Measurements from ENCODE around the gene COIL.

COIL gene

GRCh38 chr17:56935461-56935860 is 25.4 kb downstream of the COIL start:
- no peak for DNase-seq (ENCODE audit: low read depth)

GRCh38 chr17:56934280-56934679 is 26.6 kb downstream of the COIL start:
- DNase-seq (ENCODE audit: low read depth) = no peak

DNA sequence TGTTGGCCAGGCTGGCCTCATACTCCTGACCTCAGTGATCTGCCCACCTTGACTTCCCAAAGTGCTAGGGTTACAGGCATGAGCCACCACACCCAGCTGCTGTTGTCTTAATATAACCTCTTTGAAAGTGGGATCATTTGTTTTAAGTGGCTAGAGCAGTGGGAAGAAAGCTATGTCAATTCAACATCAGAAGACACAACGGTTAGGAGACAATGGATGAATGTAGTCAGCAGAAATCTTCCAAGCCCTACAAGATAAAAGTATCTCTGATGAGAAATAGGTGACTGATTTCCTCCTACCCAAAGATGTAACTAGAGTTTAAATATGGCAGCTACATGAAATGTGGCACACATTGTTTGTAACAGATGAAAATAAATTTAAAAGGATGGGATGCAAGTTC is 27.0 kb downstream of the COIL start:
- no peak for DNase-seq (ENCODE audit: low read depth)

- DNase-seq (ENCODE audit: low read depth) = no peak
Observed at GRCh38 chr17:56933151-56933745, 27.6 kb downstream of the COIL start.

DNA sequence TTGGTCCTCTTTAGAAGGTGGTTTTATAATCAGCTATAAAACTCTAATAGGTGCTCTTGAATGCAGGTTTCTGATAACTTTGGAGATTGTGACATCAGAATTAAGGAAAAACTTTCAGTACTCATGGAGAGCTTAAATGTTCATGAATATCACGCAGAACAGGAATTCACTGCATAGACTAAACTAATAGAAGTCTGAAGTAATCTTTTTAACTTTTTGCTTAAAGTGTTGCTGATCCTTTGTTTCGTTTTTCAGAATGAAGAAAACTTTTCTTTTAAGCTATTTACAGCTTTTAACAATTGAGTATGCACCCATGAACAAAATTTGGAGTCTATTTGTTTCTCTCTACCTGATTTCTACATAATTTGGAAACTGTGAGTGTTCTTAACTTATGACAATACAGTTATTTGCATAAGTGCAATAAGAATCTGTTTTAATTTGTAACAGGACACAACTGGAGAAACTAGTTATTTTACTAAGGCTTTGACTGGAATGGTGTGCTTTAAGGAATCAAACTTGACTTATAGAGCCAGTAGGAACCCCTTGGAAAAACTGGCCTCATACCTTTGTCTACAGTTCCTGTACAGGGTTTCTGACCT is 30.0 kb downstream of the COIL start:
- no peak for DNase-seq (ENCODE audit: low read depth)

GRCh38 chr17:56929362-56929969 is 31.4 kb downstream of the COIL start:
- no peak for DNase-seq (ENCODE audit: low read depth)

- no peak for DNase-seq (ENCODE audit: low read depth)
Observed at GRCh38 chr17:56928586-56928985, 32.3 kb downstream of the COIL start.

GRCh38 chr17:56926704-56927103 is 34.1 kb downstream of the COIL start:
- no peak for DNase-seq (ENCODE audit: low read depth)

GRCh38 chr17:56926270-56926669 is 34.6 kb downstream of the COIL start:
- no peak for DNase-seq (ENCODE audit: low read depth)

GRCh38 chr17:56925088-56925487 is 35.8 kb downstream of the COIL start:
- DNase-seq (ENCODE audit: low read depth) = no peak

DNA sequence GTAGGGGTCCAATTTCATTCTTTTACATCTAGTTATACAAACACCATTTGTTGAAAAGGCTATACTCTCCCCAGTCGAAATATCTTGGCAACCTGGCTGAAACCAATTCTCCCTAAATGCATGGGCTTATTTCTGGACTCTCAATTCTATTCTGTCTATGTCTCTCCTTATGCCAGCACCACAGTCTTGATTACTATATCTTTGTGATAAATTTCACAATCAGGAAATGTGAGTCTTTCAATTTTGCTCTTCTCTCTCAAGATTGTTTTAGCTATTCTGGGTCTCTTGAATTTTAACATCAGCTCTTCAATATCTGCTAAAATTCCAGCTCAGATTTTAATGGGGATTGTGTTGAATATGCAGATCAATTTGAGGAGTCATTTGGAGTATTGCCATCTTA is 41.1 kb downstream of the COIL start:
- DNase-seq (ENCODE audit: low read depth) = no peak

- no peak for DNase-seq (ENCODE audit: low read depth)
Observed at GRCh38 chr17:56918916-56919315, 41.9 kb downstream of the COIL start.

DNA sequence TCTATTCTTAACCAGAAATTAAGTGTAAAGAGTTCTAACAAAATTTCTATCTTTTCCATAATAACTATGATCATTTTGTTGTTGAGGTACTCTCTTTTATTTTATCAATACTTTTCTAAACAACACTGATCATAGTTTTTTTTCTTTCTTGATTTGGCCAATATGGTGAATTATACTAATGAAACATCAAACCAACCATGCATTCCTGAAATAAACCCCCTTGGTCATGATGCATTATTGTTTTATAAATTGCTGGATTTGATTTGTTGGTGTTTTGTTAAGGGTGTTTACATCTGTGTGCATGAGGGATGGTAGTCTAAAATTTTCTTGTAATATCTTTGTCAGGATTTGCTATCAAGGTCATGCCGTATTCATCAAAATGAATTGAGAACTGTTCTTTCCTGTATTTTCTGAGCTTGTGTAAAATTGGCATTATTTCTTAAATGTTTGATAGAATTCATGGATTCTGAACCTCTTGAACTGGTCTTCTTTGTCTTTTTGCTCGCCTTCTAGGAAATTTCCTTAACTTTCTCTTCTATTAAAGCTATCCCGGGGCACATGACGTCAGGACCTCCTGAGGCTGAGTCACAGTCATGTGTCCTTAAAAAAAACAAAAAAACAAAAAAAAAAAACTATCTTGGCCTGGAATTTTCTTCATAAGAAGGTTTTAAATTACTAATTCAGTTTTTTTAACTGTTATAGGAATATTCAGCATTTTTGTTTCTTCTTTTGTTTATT is 43.1 kb downstream of the COIL start:
- no peak for DNase-seq (ENCODE audit: low read depth)

- no peak for DNase-seq (ENCODE audit: low read depth)
Observed at GRCh38 chr17:56914581-56915273, 46.1 kb downstream of the COIL start.

- DNase-seq (ENCODE audit: low read depth) = peak; percentile 78
Observed at GRCh38 chr17:56913867-56914580, 46.8 kb downstream of the COIL start, which contains the start of gene TRIM25. Gene TRIM25, minus strand, starts transcription at chr17:56914049. Its CDS starts 61 bp downstream, at chr17:56913988.

- DNase-seq (ENCODE audit: low read depth) = peak; percentile 17
Observed at GRCh38 chr17:56913353-56913866, 47.4 kb downstream of the COIL start.

- no peak for DNase-seq (ENCODE audit: low read depth)
Observed at GRCh38 chr17:56913000-56913311, 47.9 kb downstream of the COIL start.

GRCh38 chr17:56912105-56912999 is 48.5 kb downstream of the COIL start:
- DNase-seq (ENCODE audit: low read depth) = no peak

- DNase-seq (ENCODE audit: low read depth) = no peak
Observed at GRCh38 chr17:56910509-56911235, 50.2 kb downstream of the COIL start.
